Activated CD4-positive, alpha-beta T cell treated with anti-CD3 and anti-CD28 coated beads, Interleukin-2, amount 50 U/mL, for 1 hour (primary cell): ENCODE measurements around the gene THSD4.
"Not testable (repeated sequence)": the region's sequence is repeated elsewhere in the genome, so short reads cannot be mapped to it uniquely, and the experiment has no call there.

Experiments used
- DNase-seq: peaks from one replicate; pipeline ENCODE4 v3.0.0-alpha.2; 2020

Gene THSD4

GRCh38 chr15:71228403-71228802 lies 113.1 kb downstream of the THSD4 start:
- DNase-seq, result no peak

- no peak for DNase-seq
Observed at GRCh38 chr15:71230303-71230702, 115.0 kb downstream of the THSD4 start.

GRCh38 chr15:71231758-71232157 lies 116.5 kb downstream of the THSD4 start:
- no peak for DNase-seq

GRCh38 chr15:71232411-71232810 lies 117.1 kb downstream of the THSD4 start:
- DNase-seq, result no peak

- DNase-seq, result no peak
Observed at GRCh38 chr15:71237456-71238188, 122.4 kb downstream of the THSD4 start.

DNA sequence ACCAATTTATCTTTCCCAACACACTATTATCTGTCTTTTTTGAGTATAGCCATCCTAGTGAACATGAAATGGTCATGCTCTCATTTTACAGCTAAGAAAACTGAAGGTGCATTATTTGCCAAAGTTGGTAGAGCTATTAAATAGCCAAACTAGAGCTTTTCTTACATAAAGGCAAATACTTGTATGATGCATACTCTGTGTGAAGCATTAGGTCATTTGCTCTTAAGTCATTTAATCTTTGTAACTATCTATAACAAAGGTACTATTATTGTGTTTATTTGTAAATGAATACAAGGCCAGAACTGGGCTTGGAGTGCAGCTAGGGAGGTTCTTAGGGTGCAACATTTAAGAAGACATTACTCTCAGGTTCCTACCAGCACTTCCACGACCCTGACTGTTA lies 123.7 kb downstream of the THSD4 start:
- DNase-seq, result no peak

- no peak for DNase-seq
Observed at GRCh38 chr15:71239592-71240364, 124.5 kb downstream of the THSD4 start.

DNA sequence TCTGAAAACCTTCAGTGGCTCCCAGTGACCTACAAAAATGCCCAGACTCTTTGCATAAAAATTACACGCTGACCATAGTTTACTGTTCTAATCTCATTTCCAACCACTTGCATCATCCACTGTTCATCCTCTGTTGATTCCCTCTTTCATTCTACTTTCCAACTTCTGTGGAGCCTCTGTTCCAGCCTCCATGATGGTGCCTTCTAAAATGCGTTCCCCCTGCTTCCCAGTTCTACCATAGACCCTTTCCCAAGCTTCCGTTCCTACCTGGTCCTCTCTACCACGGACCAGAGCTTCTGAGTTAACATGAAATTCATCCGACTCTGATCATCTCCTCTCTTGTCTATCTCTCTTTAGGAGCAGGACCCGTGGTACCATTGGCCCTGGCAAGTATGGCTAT lies 127.0 kb downstream of the THSD4 start:
- no peak for DNase-seq

GRCh38 chr15:71244250-71244649 lies 129.0 kb downstream of the THSD4 start:
- no peak for DNase-seq

DNA sequence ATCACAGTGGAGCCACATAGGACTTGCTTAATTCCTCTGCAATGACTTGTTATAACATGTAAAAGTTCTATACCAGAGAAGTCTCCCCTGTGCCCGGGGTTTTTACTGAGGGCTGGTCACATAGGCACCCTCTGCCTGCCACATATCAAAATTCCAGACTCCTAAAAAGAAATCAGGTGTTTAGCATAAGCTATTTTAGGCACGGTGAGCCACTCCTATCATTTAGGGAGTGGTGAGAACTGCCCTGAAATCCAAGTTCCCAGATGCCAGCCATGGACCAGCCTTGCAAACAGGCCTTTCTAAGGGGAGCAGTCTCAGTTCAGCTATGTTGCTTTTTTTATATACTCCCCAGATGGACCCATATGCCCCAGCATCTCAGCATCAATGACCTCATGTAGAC lies 130.3 kb downstream of the THSD4 start:
- DNase-seq, result no peak

DNA sequence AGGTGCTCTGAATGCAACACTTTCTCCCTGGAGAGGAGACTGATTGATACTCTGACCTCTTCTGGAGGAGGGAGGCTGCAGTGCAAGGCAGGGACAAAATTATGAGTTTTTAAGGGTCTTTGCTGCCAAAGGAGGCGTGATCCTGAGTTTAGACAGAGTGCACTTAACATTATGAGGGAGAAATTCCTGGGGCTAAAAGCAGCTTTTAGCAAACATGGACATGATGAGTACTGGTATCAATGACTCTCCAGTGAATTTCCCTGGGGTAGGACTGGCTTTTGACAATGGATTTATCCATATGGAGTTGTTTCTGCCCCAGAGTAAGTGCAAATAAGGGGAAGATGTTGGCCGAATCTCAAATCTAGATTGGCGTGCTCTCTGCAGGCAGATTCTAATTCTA lies 133.1 kb downstream of the THSD4 start:
- no peak for DNase-seq

GRCh38 chr15:71249986-71250385 lies 134.7 kb downstream of the THSD4 start:
- no peak for DNase-seq

GRCh38 chr15:71250936-71251583 lies 135.8 kb downstream of the THSD4 start:
- DNase-seq, result no peak

- DNase-seq, result no peak
Observed at GRCh38 chr15:71251584-71252043, 136.3 kb downstream of the THSD4 start.

- DNase-seq, result no peak
Observed at GRCh38 chr15:71252044-71252739, 136.9 kb downstream of the THSD4 start.

- no peak for DNase-seq
Observed at GRCh38 chr15:71252740-71253047, 137.4 kb downstream of the THSD4 start.

GRCh38 chr15:71254491-71254890 lies 139.2 kb downstream of the THSD4 start:
- DNase-seq, result no peak

GRCh38 chr15:71256934-71257664 lies 141.8 kb downstream of the THSD4 start:
- DNase-seq, result no peak

DNA sequence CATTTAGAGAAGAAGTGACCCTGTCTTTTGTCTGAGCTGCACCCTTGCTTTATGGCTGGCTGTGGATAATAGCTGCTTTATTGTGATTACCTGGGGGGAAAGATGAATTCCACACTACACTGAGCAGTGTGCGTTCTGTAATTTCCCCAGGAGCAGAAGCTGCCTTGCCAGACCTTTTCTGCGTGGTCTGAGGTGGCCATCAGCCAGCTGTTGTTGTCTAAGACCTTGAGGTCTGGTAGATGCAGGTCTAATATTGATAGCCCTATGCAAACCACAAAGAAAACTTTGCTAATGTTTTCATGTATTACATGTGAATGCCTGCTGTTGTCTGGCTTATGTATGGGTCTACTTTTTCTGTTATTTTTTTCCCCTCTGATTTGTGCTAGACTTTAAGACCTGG lies 144.6 kb downstream of the THSD4 start:
- no peak for DNase-seq

GRCh38 chr15:71261418-71261817 lies 146.1 kb downstream of the THSD4 start:
- no peak for DNase-seq

DNA sequence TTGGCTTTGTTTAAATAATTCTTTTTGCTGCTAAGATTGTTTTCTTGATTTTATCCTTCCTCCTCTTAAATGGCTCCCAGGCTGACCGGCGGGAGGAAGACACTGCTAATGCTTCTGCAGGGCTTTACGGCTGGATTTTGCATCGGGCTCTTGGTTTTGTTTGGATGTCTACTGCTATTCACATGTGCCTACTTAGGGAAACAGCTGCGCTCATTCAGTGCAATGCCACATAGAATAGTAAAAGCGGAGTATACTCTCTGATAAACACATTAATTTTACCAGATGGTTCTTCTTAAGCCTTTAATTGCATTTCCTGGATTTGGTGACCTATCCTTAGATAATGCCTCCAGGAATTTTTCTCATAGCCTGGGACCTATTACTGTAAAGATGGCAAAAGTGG lies 146.6 kb downstream of the THSD4 start:
- no peak for DNase-seq

DNA sequence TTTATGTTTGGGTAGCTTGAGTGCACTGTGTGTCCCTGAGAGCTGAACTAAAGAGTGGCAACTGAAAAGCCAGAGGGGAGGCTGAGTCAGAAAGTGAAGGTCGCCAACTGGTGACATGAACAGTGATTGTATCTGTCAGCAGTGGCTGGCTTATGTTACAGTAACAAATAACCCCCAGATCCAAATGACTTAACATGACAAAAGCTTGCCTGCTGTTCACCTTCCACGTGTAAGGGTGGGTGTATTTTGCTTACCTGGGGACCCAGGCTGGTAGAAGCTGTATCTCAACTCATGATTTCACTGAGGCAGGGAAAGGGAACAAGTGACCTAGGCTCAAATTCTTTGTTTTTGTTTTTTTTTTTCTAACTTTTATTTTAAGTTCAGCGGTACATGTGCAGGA lies 147.3 kb downstream of the THSD4 start:
- DNase-seq, result no peak

GRCh38 chr15:71265606-71266005 lies 150.3 kb downstream of the THSD4 start:
- not testable (repeated sequence) for DNase-seq
